HG03064 (cell line): ENCODE results near the gene SLC39A3.

Experiments used
- ATAC-seq: cut with Tn5 transposase; IDR thresholded peaks from one replicate; pipeline ENCODE4 v1.9.1; 2021; ENCODE audit warnings: low read depth; ENCODE audit not compliant: unreplicated experiment

Gene SLC39A3

DNA sequence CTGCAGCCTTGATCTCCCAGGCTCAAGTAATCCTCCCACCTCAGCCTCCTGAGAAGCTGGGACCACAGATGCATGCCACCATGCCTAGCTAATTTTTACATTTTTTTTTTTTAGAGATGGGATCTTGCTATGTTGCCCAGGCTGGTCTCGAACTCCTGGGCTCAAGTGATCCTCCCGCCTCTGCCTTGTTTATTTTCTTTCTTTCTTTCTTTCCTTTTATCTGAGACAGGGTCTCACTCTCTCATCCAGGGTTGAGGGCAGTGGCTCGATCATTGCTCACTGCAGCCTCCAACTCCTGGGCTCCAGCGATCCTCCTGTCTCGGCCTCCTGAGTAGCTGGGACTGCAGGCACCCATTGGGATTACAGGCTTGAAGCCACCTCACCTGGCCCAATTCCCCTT, 33.6 kb downstream of the SLC39A3 start:
- ATAC-seq: no peak

- no peak for ATAC-seq
These were observed 36.1 kb downstream of the SLC39A3 start for GRCh38 chr19:2703691-2704216.

DNA sequence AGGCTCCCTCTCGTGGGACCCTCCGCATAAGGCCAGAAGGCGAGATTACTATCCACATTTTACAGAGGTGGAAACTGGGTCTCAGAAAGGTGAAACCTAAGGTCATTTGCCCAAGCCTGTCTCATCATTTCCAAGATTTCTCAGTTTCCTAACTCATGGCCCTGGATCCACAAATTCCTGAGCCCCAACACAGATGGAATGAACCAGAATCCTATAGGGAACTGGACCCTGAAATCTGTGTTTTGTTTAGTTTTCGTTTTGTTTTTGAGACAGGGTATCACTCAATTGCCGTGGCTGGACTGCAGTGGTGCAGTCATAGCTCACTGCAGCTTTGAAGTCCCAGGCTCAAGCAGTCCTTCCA, 36.8 kb downstream of the SLC39A3 start:
- ATAC-seq: no peak

- no peak for ATAC-seq
These were observed 37.4 kb downstream of the SLC39A3 start, which contains the start of gene GNG7 for GRCh38 chr19:2702170-2703076. Gene GNG7, minus strand, starts transcription at chr19:2702694. Its CDS starts 182,006 bp downstream, at chr19:2520688.

GRCh38 chr19:2701361-2702169, 38.3 kb downstream of the SLC39A3 start:
- ATAC-seq: no peak

DNA sequence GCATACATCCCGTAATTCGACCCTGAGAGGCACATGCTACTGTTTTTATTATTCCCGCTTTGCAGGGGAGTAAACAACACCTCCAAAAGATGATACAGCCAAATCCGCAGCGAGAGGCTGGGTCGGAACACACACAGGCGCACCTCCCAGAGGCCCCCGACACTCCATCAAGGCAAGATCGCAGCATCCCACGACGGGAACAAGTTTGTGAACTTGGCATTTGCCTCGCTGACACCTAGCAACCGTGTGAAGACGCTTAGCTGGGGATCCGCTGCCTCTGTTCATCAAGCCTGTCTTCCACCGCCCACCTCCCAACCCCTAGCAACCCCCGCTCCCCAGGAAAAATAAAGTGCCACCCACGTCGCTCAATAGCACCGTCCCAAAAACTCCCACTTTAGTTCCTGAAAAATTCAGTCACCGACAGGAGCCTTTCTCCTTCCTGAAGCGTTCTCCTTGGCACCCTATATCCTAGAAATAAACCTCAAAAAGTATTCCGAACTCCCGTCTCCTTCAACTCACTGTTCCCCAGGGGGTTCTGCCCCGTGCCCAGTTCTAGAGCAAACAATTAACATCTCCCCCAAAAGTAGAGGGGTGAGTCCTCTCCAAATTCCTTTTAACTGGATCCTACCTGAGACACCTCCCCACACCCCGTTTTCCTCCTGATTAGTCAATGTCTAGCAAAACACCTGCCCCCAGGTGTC, 39.0 kb downstream of the SLC39A3 start:
- ATAC-seq: no peak

DNA sequence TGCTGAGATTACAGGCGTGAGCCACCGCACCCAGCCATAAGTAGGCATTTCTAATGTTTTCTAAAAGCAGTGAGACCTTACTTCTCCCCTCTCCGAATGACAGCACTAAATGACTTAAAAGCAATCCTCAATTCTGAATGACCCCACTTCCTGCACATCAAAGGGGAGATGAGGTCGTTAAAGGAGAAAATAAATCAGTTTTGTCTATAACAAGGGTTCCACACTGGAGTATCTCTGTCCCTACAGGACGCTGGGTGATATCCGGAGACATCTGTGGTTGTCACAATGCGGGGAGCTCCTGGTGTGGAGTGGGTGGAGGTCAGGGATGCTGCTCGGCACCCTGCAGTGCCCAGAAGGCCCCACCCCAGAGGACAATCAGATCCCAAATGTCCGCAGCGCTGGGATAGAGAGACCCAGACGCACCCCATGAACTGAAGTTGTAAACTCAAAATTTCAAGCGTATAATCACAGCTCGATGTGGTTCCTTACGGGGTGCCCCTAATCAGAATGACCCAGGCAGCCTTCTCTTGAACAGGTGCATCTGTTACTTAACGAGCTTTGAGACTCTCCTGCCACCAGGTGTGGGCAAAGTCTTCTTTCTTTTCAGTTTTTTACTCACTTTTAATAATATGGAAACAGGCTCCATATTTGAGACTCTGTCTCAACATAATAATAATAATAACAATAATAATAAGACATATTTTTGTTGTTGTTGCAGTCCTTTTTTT, 40.2 kb downstream of the SLC39A3 start:
- no peak for ATAC-seq

DNA sequence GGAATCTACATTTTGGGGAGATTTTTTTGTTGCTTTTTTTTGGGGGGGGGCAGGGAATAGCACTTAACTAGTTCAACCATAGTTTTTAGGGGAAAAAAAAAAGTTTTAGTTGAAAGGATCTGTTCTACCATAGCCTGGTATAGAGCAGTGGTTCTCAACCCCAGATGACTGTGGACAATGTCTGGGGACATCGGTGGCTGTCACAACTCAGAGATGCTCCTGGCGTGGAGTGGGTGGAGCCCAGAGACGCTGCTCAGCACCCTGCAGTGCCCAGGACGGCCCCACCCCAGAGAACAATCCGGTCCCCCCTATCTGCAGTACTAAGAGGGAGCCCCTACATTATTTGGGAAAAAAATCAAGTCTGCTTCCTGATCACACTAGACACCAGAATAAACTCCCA, 45.6 kb downstream of the SLC39A3 start:
- ATAC-seq: no peak

DNA sequence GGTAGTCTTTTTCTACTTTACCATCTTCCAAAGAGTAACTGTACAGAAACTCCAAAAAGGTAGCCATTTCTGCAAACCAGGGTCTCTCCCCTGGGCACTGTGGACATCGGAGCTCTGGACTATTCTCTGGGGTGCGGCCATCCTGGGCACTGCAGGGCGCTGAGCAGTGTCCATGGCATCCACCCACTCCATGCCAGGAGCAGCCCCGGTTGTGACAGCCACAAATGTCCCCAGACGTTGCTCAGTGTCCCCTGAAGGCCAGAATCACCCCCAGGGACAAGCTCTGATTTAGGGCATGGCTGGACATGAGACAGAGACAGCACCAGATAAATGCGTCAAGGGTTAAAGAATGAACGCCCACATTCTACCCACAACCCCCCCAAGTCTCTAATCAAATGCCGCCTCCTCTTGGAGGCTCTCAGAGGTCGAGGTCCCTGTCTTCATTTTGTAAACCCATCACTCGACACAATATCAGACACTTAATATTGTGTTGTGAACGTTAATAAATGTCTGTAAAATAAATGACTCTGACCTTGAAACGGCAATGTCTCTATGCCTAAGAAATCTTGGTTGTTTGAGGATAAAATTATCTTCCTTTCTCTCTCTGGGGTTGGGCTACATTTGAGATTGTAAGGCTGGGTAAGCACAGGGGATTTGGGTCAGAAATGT, 46.2 kb downstream of the SLC39A3 start:
- ATAC-seq: no peak

- no peak for ATAC-seq
These were observed 47.9 kb downstream of the SLC39A3 start for GRCh38 chr19:2691951-2692350.

DNA sequence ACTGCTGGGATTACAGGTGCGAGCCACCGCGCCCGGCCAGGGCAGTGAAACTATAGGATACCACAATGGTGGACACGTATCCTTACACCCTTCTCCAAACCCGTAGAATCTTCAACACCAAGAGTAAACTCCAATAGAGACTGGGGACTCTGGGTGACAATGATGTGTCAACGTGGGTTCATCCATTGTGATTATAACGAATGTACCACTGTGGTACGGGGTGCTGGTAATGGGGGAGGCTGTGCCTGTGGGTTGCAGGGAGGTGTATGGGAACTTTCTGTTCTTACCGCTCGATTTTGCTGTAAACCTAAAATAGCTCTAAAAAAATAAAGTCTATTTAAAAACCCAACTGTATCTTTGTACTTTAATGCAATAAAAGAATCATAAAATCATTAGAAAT, 49.0 kb downstream of the SLC39A3 start:
- no peak for ATAC-seq

GRCh38 chr19:2686360-2686759, 53.5 kb downstream of the SLC39A3 start:
- ATAC-seq: no peak

GRCh38 chr19:2685204-2685704, 54.6 kb downstream of the SLC39A3 start:
- ATAC-seq: no peak

- no peak for ATAC-seq
These were observed 56.3 kb downstream of the SLC39A3 start for GRCh38 chr19:2683430-2684003.
